ENCODE results near the gene HPCAL1. TPM values are rescaled to one million over a fixed set of nuclear protein-coding genes. Genes with fewer than 3 reads are reported as not detected.

The HPCAL1 gene
- total and polyA plus RNA-seq, 2 donors (not counting 3 experiments of a cell fraction or from before 2014, with no cell fraction given), result 56.5 to 77.4 TPM

DNA sequence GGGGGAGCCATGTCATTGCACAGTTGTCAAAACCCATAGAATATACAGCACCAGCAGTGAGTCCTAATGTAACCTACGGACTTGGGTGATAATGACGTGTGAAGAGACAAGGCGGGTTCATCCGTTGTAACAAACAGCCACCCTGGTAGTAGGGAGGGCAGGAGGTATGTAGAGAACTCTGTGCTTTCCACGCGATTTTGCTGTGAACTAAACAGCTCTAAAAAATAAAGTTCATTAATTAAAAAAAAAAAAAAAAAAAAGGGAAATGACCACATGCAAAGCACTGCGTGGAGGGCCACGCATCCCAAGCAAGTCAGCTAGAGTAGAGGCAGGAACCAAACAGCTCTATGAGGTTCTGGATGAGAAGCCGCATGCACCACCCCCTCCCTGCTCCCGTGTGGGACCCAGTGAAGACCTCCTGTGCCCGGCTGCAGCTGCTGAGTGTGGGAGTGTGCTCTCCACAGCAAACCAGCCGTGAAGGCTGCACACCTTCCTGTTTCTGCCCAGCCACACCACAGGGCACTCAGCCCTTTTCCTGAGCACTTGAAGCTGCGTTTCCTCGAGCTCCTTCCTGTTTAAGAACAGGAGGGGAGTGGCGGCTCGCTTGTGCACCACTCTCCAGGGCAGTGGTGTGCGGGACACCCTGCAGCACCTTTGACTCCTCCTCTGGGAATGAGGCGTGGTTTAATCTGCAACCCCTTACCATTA is 79.8 kb downstream of the HPCAL1 start:
- no peak overlapping the region for H3K4me3 ChIP-seq (replicated peaks in 1 of 3; ENCODE audit: insufficient read depth in 1 of 3, low read depth in 1 of 3, low read length in 3 of 3)
- H3K27ac ChIP-seq (ENCODE audit: insufficient read depth, low read depth, low read length), result no peak overlapping the region
- no peaks in the 10 kb centered on the region for H3K9me3 ChIP-seq (replicated peaks; ENCODE audit: control insufficient read depth, insufficient read depth, low read length)
- TF ChIP-seq GATA2 (IDR thresholded peaks at IDR 0.05; ENCODE audit: insufficient read depth, insufficient read length, low read depth, low read length) (no peak), EZH2 (IDR thresholded peaks at IDR 0.05; ENCODE audit: borderline replicate concordance, low read depth, low read length, severe bottlenecking) (no peak), POLR2AphosphoS5 (IDR thresholded peaks at IDR 0.05; ENCODE audit: insufficient read depth, low read depth, low read length) (peak; percentile 25)
- ChIA-PET POLR2A (interaction anchor here (0.6 to 0.9 kb wide), 2 partner anchors 26 to 85 kb away, joined by 3 read pairs; no protein-coding TSS in a partner anchor), CTCF (interaction anchor here (0.6 to 6.1 kb wide), 21 partner anchors 8 to 310 kb away, joined by 3 to 42 read pairs (median 4); partner anchors contain the start of gene HPCAL1)
- BruUV-seq (replicated peaks), result no TSS peak
- H3K9ac ChIP-seq (replicated peaks; ENCODE audit: extremely low read depth, insufficient read depth, low read length), result no peak overlapping the region
- dilution Hi-C loops (cut with MboI; ENCODE audit: extremely low pct_ligation_motif_present, low sequenced_read_pairs) (no loop called here), intact Hi-C loops (cut with micrococcal nuclease) (no loop called here)
- H3K36me3 ChIP-seq (ENCODE audit: control insufficient read depth in 2 of 2, extremely low read depth in 1 of 2, insufficient read depth in 2 of 2, low read length in 2 of 2), result no peaks in the 10 kb centered on the region
- no peaks in the 10 kb centered on the region for H3K27me3 ChIP-seq (ENCODE audit: control insufficient read depth in 2 of 2, insufficient read depth in 2 of 2, low read length in 2 of 2)
- H3K79me2 ChIP-seq (ENCODE audit: control insufficient read depth, insufficient read depth, low read length), result peaks cover 30% of the 10 kb centered on the region
- DNase-seq (ENCODE audit: low read depth, low spot score) (peak; percentile 70), FAIRE-seq (peak; percentile 91)
- no peaks in the 10 kb centered on the region for H4K20me1 ChIP-seq (replicated peaks; ENCODE audit: control insufficient read depth, extremely low read depth, insufficient read depth, low read length)
- H3K4me2 ChIP-seq (ENCODE audit: insufficient read depth, low read length), result peak overlapping the region; percentile 55
- peaks cover 22% of the 10 kb centered on the region for H3K4me1 ChIP-seq (ENCODE audit: control insufficient read depth, extremely low read depth, insufficient read depth, low read length)
- H3K9me1 ChIP-seq (replicated peaks; ENCODE audit: control insufficient read depth, extremely low read depth, insufficient read depth, low read length), result no peaks in the 10 kb centered on the region
- no peak overlapping the region for H2AFZ ChIP-seq (ENCODE audit: low read depth, low read length)

DNA sequence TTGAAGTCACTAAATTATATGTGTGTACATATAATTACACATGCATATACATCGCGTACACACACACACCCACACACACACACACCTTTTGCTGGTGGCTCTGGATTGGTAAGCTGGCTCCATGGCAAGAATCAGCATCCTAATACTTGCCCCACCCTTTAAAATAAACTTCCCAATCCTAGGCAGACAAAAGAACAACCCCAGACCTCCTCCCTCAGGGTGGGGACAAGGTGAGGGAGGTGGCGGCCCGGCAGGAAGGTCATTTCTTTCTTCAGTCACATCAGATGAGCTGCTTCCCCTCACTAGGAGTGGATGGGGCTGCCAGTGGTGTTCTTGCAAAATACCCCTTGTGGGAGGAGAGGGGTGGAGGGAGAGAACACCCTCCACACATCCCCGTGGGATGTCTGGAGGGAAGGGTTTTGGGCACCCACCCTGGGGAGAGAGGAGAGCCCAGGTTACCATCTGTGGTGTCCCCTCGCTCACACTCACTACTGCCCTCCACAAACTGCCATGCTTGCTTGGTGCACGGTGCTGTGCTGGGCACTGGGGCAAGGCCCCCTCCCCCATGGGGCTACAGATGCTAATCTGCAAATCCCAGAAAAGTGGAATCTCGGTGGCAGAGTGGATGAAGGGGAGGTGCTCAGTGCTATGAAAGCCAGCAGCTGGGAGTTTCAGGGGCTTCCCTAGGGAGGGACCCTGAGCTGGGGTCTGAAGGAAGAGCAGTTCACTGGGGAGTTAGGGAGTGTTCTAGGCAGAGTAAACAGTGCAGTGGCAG is 81.4 kb downstream of the HPCAL1 start:
- Histone ChIP-seq H3K79me2 (ENCODE audit: control insufficient read depth, insufficient read depth, low read length) (peaks cover 39% of the 10 kb centered on the region), H3K4me3 (replicated peaks in 1 of 3; ENCODE audit: insufficient read depth in 1 of 3, low read depth in 1 of 3, low read length in 3 of 3) (no peak overlapping the region), H3K4me1 (ENCODE audit: control insufficient read depth, extremely low read depth, insufficient read depth, low read length) (peaks cover 26% of the 10 kb centered on the region), H3K36me3 (ENCODE audit: control insufficient read depth in 2 of 2, extremely low read depth in 1 of 2, insufficient read depth in 2 of 2, low read length in 2 of 2) (no peaks in the 10 kb centered on the region), H4K20me1 (replicated peaks; ENCODE audit: control insufficient read depth, extremely low read depth, insufficient read depth, low read length) (no peaks in the 10 kb centered on the region), H3K27me3 (ENCODE audit: control insufficient read depth in 2 of 2, insufficient read depth in 2 of 2, low read length in 2 of 2) (no peaks in the 10 kb centered on the region), H3K9me1 (replicated peaks; ENCODE audit: control insufficient read depth, extremely low read depth, insufficient read depth, low read length) (no peaks in the 10 kb centered on the region), H2AFZ (ENCODE audit: low read depth, low read length) (no peak overlapping the region), H3K4me2 (ENCODE audit: insufficient read depth, low read length) (no peak overlapping the region), H3K27ac (ENCODE audit: insufficient read depth, low read depth, low read length) (no peak overlapping the region), H3K9ac (replicated peaks; ENCODE audit: extremely low read depth, insufficient read depth, low read length) (no peak overlapping the region), H3K9me3 (replicated peaks; ENCODE audit: control insufficient read depth, insufficient read depth, low read length) (no peaks in the 10 kb centered on the region)
- intact Hi-C loops (cut with micrococcal nuclease) (no loop called here), dilution Hi-C loops (cut with MboI; ENCODE audit: extremely low pct_ligation_motif_present, low sequenced_read_pairs) (no loop called here)
- DNase-seq (ENCODE audit: low read depth, low spot score), result no peak
- FAIRE-seq, result no peak
- ChIA-PET CTCF (interaction anchor here (0.6 to 6.1 kb wide), 4 partner anchors 8 to 55 kb away, joined by 3 to 42 read pairs (median 4); no protein-coding TSS in a partner anchor), POLR2A (no interaction called here)
- no peak for TF ChIP-seq POLR2AphosphoS5 (IDR thresholded peaks at IDR 0.05; ENCODE audit: insufficient read depth, low read depth, low read length)
- TF ChIP-seq MYC (IDR thresholded peaks at IDR 0.05; ENCODE audit: low read depth, low read length), result no peak
- TF ChIP-seq, protein P1, sequence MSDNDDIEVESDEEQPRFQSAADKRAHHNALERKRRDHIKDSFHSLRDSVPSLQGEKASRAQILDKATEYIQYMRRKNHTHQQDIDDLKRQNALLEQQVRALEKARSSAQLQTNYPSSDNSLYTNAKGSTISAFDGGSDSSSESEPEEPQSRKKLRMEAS (IDR thresholded peaks at IDR 0.05; ENCODE audit: insufficient read depth, insufficient read length), result no peak
- no peak for TF ChIP-seq POLR2A (IDR thresholded peaks at IDR 0.05; ENCODE audit: low read depth, low read length)
- TF ChIP-seq EZH2 (IDR thresholded peaks at IDR 0.05; ENCODE audit: borderline replicate concordance, low read depth, low read length, severe bottlenecking), result no peak
- TF ChIP-seq, protein P2, sequence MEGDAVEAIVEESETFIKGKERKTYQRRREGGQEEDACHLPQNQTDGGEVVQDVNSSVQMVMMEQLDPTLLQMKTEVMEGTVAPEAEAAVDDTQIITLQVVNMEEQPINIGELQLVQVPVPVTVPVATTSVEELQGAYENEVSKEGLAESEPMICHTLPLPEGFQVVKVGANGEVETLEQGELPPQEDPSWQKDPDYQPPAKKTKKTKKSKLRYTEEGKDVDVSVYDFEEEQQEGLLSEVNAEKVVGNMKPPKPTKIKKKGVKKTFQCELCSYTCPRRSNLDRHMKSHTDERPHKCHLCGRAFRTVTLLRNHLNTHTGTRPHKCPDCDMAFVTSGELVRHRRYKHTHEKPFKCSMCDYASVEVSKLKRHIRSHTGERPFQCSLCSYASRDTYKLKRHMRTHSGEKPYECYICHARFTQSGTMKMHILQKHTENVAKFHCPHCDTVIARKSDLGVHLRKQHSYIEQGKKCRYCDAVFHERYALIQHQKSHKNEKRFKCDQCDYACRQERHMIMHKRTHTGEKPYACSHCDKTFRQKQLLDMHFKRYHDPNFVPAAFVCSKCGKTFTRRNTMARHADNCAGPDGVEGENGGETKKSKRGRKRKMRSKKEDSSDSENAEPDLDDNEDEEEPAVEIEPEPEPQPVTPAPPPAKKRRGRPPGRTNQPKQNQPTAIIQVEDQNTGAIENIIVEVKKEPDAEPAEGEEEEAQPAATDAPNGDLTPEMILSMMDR (IDR thresholded peaks at IDR 0.05; ENCODE audit: extremely low read depth in 1 of 2, insufficient read depth in 1 of 2, low read depth in 1 of 2, low read length in 2 of 2), result no peak
- TF ChIP-seq GATA2 (IDR thresholded peaks at IDR 0.05; ENCODE audit: insufficient read depth, insufficient read length, low read depth, low read length), result no peak
- no peak for TF ChIP-seq FOS (IDR thresholded peaks at IDR 0.05; ENCODE audit: borderline replicate concordance, insufficient read depth, low read length)
- no peak for TF ChIP-seq JUN (IDR thresholded peaks at IDR 0.05; ENCODE audit: borderline replicate concordance, insufficient read depth, insufficient read length, low read depth)
- BruUV-seq (replicated peaks), result no TSS peak

Measured in endothelial cell of umbilical vein (primary cell).